Keratinocyte (primary cell): ENCODE results near the gene GRK5.

Experiments used
- CTCF ChIP-seq, 3 experiments: IDR thresholded peaks in 1 of 3; conservative IDR thresholded peaks in 1 of 3; optimal IDR thresholded peaks in 1 of 3; 2 replicates in 2 of 3; 3 replicates in 1 of 3; pipeline versions ENCODE3 to v1.5.1; 2011; ENCODE audit warnings: low read length in 3 of 3, mild to moderate bottlenecking in 3 of 3, moderate library complexity in 2 of 3, control low read depth in 1 of 3, inconsistent platforms in 1 of 3; ENCODE audit not compliant: insufficient read depth in 2 of 3; ENCODE audit errors: extremely low read depth in 1 of 3
- EZH2 ChIP-seq: IDR thresholded peaks from one replicate; pipeline ENCODE4 v1.6.1; 2012; ENCODE audit warnings: inconsistent platforms, mild to moderate bottlenecking, low read length, moderate library complexity

DNA sequence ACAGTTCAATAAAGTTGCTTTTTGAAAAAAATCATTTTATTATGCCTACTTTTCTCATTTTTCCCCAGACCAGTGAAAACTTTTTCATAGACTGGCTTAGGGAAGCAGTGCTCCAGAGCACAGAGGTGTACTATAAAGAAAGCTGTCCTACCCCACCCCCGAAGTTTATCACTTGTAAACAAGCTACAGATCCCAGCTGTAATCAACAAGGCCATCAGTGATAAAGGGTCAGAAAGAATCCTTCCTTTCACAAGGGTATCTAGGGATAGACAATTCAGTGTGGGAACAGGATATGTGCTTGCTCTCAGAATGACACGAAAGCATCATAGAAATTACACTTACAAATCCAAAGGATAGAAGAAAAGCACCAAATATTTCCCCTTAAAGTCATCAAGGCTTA lies 33.3 kb upstream of the GRK5 start:
- TF ChIP-seq CTCF (optimal IDR thresholded peaks at IDR 0.05 in 1 of 3, IDR thresholded peaks at IDR 0.05 in 1 of 3, conservative IDR thresholded peaks at IDR 0.05 in 1 of 3; ENCODE audit: extremely low read depth in 1 of 3, insufficient read depth in 2 of 3, low read length in 3 of 3): no peak
- TF ChIP-seq EZH2: no peak
